Breast epithelium (tissue), 4 donors: Measurements from ENCODE around the gene SCN1B. TPM values are rescaled to one million over a fixed set of nuclear protein-coding genes. Genes with fewer than 3 reads are reported as not detected.

Source experiments
- DNase-seq, 2 donors: peaks; one replicate each; pipeline ENCODE4 v3.0.0-alpha.2; 2019; ENCODE audit warnings: low spot score in 2 of 2
- H3K27ac ChIP-seq, 2 donors: fragments of 200-600 bp; sonication (generic) in 1 of 2; one replicate each; pipeline ENCODE4 v1.5.1; 2016 to 2019; ENCODE audit warnings: mild to moderate bottlenecking in 1 of 2
- H3K27me3 ChIP-seq, 2 donors: fragments of 200-600 bp; sonication (generic) in 1 of 2; one replicate each; pipeline versions ENCODE4 v1.5.1 to v1.6.0; 2017 to 2019; ENCODE audit warnings: control low read depth in 1 of 2, mild to moderate bottlenecking in 1 of 2
- H3K36me3 ChIP-seq: fragments of 200-600 bp; one replicate; pipeline ENCODE4 v1.5.1; 2019
- H3K4me1 ChIP-seq, 2 donors: fragments of 200-600 bp; sonication (generic); one replicate each; pipeline ENCODE4 v1.5.1; 2016 to 2019; ENCODE audit warnings: control low read depth in 1 of 2
- H3K4me3 ChIP-seq, 3 donors: fragments of 200-600 bp; sonication (generic); 1 replicate in 2 of 3; 2 replicates in 1 of 3; pipeline ENCODE4 v1.5.1; 2016 to 2019; ENCODE audit warnings: mild to moderate bottlenecking in 3 of 3, moderate library complexity in 2 of 3
- H3K9me3 ChIP-seq, 2 donors: fragments of 200-600 bp; sonication (generic) in 1 of 2; one replicate each; pipeline ENCODE4 v1.5.1; 2016 to 2019; ENCODE audit warnings: control low read depth in 1 of 2
- POLR2A ChIP-seq: fragments of 450-650 bp; IDR thresholded peaks from one replicate; pipeline ENCODE4 v1.6.1; 2016; ENCODE audit warnings: antibody characterized with exemption, mild to moderate bottlenecking, moderate library complexity
- POLR2AphosphoS5 ChIP-seq, 3 donors: sonication (generic); formaldehyde crosslinking; IDR thresholded peaks; one replicate each; pipeline ENCODE4 v1.6.1; 2017; ENCODE audit warnings: antibody characterized with exemption in 3 of 3
- intact Hi-C: fragments of 100-400 bp; cut with DNase I; formaldehyde crosslinking; loops from one replicate; pipeline ENCODE4 v1.15.1; 2023; ENCODE audit warnings: low total_unique reads
- total RNA-seq, 3 donors: library from RNA; depleted of rRNA; stranded (reverse); fragments of >200 nt; gene quantifications; one replicate each; pipeline ENCODE4 v1.1.0, GENCODE V29; 2016
- TF ChIP-seq, protein P1 (sequence below), 3 donors: fragments of 450-650 bp; IDR thresholded peaks; one replicate each; pipeline ENCODE4 v1.5.1; 2016 to 2017; ENCODE audit warnings: antibody characterized with exemption in 3 of 3, mild to moderate bottlenecking in 3 of 3, moderate library complexity in 3 of 3

Gene SCN1B
- total RNA-seq, 3 donors from 2014 or later = 5.1 to 14.6 (median 8.5) TPM

DNA sequence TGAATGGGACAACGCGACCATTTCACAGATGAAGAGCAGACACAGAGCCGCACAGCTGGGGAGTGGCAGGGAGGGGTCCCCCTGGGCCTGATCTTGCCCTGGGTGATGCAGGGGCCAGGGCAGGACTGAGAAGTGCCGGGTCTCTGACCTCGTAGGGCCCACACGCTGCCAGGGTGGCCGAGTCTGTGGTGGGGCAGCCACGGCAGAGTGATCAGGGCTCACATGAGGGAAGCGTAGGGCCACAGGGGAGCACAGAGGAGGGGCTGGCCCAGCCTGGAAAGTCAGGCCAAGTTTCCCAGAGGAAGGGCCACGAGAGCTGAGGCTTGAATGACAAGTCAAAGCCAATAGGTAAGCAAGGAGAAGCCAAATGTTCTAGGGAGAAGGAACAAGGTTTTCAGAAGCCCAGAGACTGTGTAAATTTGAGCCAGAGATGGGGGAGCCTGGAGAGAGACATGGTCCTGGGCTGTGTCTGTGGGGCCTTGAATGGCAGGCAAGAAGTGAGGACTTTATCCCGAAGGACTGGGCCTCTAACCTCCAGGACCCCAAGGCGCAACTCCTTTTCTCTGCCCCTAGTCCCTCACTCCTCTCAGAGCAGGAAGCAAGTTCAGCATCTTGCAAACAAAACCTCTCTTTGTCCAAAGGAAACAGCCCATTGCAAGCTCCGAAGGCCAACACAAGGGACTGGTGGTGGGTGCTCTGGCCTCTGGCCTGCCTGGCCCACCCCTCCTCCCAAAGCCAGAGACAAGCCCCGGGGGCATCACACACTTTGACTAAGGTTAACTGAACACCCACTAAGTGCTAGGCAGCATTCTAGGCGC, 53.6 kb downstream of the SCN1B start:
- no peak for TF ChIP-seq POLR2AphosphoS5 (IDR thresholded peaks at IDR 0.05)
- TF ChIP-seq POLR2A = no peak
- TF ChIP-seq, protein P1, sequence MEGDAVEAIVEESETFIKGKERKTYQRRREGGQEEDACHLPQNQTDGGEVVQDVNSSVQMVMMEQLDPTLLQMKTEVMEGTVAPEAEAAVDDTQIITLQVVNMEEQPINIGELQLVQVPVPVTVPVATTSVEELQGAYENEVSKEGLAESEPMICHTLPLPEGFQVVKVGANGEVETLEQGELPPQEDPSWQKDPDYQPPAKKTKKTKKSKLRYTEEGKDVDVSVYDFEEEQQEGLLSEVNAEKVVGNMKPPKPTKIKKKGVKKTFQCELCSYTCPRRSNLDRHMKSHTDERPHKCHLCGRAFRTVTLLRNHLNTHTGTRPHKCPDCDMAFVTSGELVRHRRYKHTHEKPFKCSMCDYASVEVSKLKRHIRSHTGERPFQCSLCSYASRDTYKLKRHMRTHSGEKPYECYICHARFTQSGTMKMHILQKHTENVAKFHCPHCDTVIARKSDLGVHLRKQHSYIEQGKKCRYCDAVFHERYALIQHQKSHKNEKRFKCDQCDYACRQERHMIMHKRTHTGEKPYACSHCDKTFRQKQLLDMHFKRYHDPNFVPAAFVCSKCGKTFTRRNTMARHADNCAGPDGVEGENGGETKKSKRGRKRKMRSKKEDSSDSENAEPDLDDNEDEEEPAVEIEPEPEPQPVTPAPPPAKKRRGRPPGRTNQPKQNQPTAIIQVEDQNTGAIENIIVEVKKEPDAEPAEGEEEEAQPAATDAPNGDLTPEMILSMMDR (IDR thresholded peaks at IDR 0.05) = no peak
- Histone ChIP-seq H3K27me3 (no peaks in the 10 kb centered on the region), H3K36me3 (no peaks in the 10 kb centered on the region), H3K27ac (no peak overlapping the region), H3K4me1 (no peaks in the 10 kb centered on the region), H3K9me3 (no peaks in the 10 kb centered on the region), H3K4me3 (no peak overlapping the region)
- intact Hi-C loops = no loop called here
- no peak for DNase-seq

DNA sequence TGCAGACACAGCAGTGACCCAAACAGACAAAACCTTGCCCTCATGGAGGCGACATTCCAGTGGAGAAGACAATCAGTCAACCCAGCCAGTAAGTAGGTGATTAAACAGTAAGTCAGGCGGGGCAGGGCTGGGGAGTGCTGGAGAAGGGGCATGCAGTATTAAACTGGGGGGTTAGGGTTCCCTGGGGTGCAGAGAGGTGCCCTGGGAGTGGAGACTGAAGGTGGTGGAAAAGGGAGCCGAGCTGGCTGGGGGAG, 54.2 kb downstream of the SCN1B start:
- H3K4me1 ChIP-seq = no peaks in the 10 kb centered on the region
- no peak for DNase-seq
- no peaks in the 10 kb centered on the region for H3K9me3 ChIP-seq
- intact Hi-C loops = no loop called here
- H3K27ac ChIP-seq = no peak overlapping the region
- H3K27me3 ChIP-seq = no peaks in the 10 kb centered on the region
- H3K36me3 ChIP-seq = no peaks in the 10 kb centered on the region
- H3K4me3 ChIP-seq = no peak overlapping the region
- TF ChIP-seq, protein P1 (IDR thresholded peaks at IDR 0.05) = no peak
- TF ChIP-seq POLR2AphosphoS5 (IDR thresholded peaks at IDR 0.05) = no peak
- TF ChIP-seq POLR2A = no peak

DNA sequence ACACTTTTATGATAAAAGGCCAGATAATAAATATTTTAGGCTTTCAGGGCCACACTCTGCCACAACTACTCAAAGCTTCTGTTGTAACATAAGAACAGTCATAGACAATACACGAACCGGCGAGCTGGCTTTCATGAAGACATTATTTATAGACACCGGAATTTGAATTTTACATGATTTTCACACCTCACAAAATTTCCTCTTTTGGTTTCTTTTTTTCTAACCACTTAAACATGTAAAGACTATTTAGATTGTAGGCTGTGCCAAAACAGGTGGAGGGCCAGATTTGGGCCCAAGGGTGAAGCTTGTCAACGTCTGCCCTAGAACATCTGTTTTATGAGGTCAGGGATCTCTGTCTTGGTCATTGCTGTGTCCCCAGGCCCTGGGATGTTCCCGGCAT, 55.7 kb downstream of the SCN1B start:
- Histone ChIP-seq H3K4me1 (no peaks in the 10 kb centered on the region), H3K4me3 (no peak overlapping the region), H3K27me3 (no peaks in the 10 kb centered on the region), H3K27ac (no peak overlapping the region), H3K36me3 (no peaks in the 10 kb centered on the region), H3K9me3 (no peaks in the 10 kb centered on the region)
- intact Hi-C loops = no loop called here
- TF ChIP-seq POLR2A (no peak), POLR2AphosphoS5 (IDR thresholded peaks at IDR 0.05) (no peak)
- TF ChIP-seq, protein P1 (IDR thresholded peaks at IDR 0.05) = no peak
- DNase-seq = no peak

DNA sequence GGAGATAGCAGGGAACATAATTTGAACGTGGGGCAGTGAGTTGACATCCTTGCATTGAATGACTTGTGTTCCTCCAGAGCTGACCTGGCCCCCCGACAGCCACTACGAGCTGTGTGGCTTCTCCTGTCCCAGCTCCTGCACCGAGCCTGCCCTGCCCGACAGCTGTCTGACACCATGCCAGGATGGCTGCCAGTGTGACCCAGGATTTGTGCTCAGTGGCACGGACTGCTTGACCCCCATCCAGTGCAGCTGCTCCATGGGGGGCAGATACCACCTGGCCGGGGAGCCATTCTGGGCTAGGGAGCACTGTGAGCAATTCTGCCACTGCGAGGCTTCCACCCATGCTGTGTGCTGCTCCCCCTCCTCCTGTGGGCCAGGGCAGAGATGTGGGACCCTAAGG, 56.2 kb downstream of the SCN1B start:
- H3K27ac ChIP-seq = no peak overlapping the region
- no peaks in the 10 kb centered on the region for H3K36me3 ChIP-seq
- intact Hi-C loops = no loop called here
- H3K27me3 ChIP-seq = no peaks in the 10 kb centered on the region
- DNase-seq = no peak
- no peaks in the 10 kb centered on the region for H3K4me1 ChIP-seq
- H3K4me3 ChIP-seq = no peak overlapping the region
- no peaks in the 10 kb centered on the region for H3K9me3 ChIP-seq
- TF ChIP-seq, protein P1 (IDR thresholded peaks at IDR 0.05) = no peak
- TF ChIP-seq POLR2A (no peak), POLR2AphosphoS5 (IDR thresholded peaks at IDR 0.05) (no peak)

DNA sequence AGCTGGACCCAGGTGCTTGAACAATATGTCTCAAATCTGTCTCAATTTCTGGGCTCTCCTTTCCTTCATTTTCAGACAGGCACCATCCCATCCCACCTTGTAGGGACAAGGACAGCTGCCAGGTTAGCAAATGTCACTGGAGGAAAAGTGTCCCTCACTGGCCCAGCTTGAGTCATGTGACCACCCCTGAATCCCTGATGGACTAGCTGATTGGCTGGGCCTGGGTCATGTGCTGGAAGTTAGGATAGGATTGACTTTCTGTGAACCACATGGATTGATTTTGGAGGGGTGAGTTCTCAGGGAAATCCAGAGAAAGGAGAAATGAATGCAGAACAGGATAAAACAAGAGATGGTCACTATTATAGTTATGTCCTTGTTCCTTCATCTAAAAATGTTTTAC, 57.1 kb downstream of the SCN1B start:
- intact Hi-C loops = no loop called here
- no peak for DNase-seq
- H3K36me3 ChIP-seq = no peaks in the 10 kb centered on the region
- H3K4me1 ChIP-seq = no peaks in the 10 kb centered on the region
- H3K27me3 ChIP-seq = no peaks in the 10 kb centered on the region
- H3K27ac ChIP-seq = no peak overlapping the region
- no peaks in the 10 kb centered on the region for H3K9me3 ChIP-seq
- TF ChIP-seq POLR2AphosphoS5 (IDR thresholded peaks at IDR 0.05) (no peak), POLR2A (no peak)
- TF ChIP-seq, protein P1 (IDR thresholded peaks at IDR 0.05) = no peak
- no peak overlapping the region for H3K4me3 ChIP-seq
